Measurements from ENCODE around the gene ATP2A2. TPM values are rescaled to one million over a fixed set of nuclear protein-coding genes. Genes with fewer than 3 reads are reported as not detected.
"Not testable (repeated sequence)": the region's sequence is repeated elsewhere in the genome, so short reads cannot be mapped to it uniquely, and the experiment has no call there.

ATP2A2 gene
- total RNA-seq, 1 donor from 2014 or later: 185 TPM

- Histone ChIP-seq H3K4me1 (no peaks in the 10 kb centered on the region), H3K4me3 (no peak overlapping the region), H3K27me3 (no peaks in the 10 kb centered on the region), H3K9me3 (no peaks in the 10 kb centered on the region), H3K36me3 (peaks cover 3 to 19% of the 10 kb centered on the region in 2 donors), H3K27ac (no peak overlapping the region)
- DNase-seq (ENCODE audit: low spot score in 2 of 2): no peak
- intact Hi-C loops (cut with DNase I): no loop called here
- TF ChIP-seq CTCF (IDR thresholded peaks at IDR 0.05): no peak
Measured at GRCh38 chr12:110354172-110354780, 73.2 kb downstream of the ATP2A2 start.

GRCh38 chr12:110355073-110355472 is 74.0 kb downstream of the ATP2A2 start:
- Histone ChIP-seq H3K36me3 (peaks cover 3 to 11% of the 10 kb centered on the region in 2 donors), H3K4me1 (no peaks in the 10 kb centered on the region), H3K4me3 (no peak overlapping the region), H3K27ac (no peak overlapping the region), H3K9me3 (no peaks in the 10 kb centered on the region), H3K27me3 (no peaks in the 10 kb centered on the region)
- DNase-seq (ENCODE audit: low spot score in 2 of 2): no peak
- peak in 2 of 3 experiments; percentile 19 to 36 for TF ChIP-seq CTCF (IDR thresholded peaks at IDR 0.05)
- intact Hi-C loops (cut with DNase I): no loop called here

GRCh38 chr12:110358384-110359097 is 77.5 kb downstream of the ATP2A2 start:
- DNase-seq (ENCODE audit: low spot score in 2 of 2); H3K27me3 ChIP-seq; H3K9me3 ChIP-seq; intact Hi-C loops (cut with DNase I); H3K36me3 ChIP-seq; H3K4me3 ChIP-seq; H3K27ac ChIP-seq; H3K4me1 ChIP-seq: not testable (repeated sequence)

GRCh38 chr12:110361216-110361615 is 80.2 kb downstream of the ATP2A2 start:
- no peaks in the 10 kb centered on the region for H3K4me1 ChIP-seq
- TF ChIP-seq CTCF (IDR thresholded peaks at IDR 0.05): no peak
- no peaks in the 10 kb centered on the region for H3K9me3 ChIP-seq
- no peak overlapping the region for H3K4me3 ChIP-seq
- intact Hi-C loops (cut with DNase I): no loop called here
- H3K36me3 ChIP-seq: no peaks in the 10 kb centered on the region
- H3K27ac ChIP-seq: no peak overlapping the region
- no peak for DNase-seq (ENCODE audit: low spot score in 2 of 2)
- no peaks in the 10 kb centered on the region for H3K27me3 ChIP-seq

GRCh38 chr12:110365489-110366320 is 84.7 kb downstream of the ATP2A2 start:
- no peaks in the 10 kb centered on the region for H3K9me3 ChIP-seq
- no peaks in the 10 kb centered on the region for H3K27me3 ChIP-seq
- intact Hi-C loops (cut with DNase I): no loop called here
- TF ChIP-seq CTCF (IDR thresholded peaks at IDR 0.05): no peak
- H3K27ac ChIP-seq: peak overlapping the region; percentile 76 to 84
- DNase-seq (ENCODE audit: low spot score in 2 of 2): no peak
- H3K36me3 ChIP-seq: no peaks in the 10 kb centered on the region
- peaks cover 10 to 25% of the 10 kb centered on the region in 2 donors for H3K4me1 ChIP-seq
- no peak overlapping the region for H3K4me3 ChIP-seq

Measured in ascending aorta (tissue), 2 donors.